ENCODE measurements around the gene CASKIN2. TPM values are rescaled to one million over a fixed set of nuclear protein-coding genes. Genes with fewer than 3 reads are reported as not detected.
A peak's percentile ranks its signal among the peaks of the same experiment; 100 is the strongest.

CASKIN2 gene
- total RNA-seq, 6 experiments from 2014 or later = 9.0 to 26.0 (median 12.0) TPM

DNA sequence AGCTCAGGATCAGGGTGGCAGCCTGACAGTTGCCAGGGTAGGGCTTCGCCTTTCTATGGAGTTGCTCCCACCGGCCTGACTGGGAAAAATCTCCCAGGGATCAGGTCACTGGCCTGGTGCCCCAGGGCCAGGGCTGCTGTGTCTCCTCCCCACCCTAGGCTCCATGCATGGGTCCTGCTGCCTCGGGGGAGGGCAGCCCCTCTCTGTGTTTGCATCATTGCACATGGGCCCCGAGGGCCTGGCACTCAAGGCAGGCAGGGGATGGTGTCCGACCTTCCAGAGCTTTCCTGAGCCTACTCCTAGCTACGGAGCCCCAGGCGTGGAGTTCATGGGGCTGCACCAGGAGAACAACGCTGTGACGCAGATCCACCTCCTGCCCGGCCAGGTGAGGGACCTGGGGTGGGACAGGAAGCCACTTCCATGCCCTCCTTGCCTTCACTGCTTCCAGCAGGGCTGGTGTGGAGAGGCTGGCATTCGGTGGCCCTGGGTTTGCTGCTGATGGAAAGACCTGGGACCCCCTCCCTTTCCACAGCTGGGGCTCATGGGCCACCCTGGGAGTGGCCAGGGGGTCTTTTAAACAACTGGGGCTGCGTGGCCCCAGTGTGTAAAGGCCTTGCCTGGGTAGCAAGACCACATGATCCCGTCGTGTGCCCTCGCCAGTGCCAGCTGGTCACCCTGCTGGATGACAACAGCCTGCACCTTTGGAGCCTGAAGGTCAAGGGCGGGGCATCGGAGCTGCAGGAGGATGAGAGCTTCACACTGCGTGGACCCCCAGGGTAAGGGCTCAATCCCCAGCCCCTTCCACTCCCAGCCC, 42.7 kb upstream of the CASKIN2 start:
- no peaks in the 10 kb centered on the region for H3K27me3 ChIP-seq
- H3K9me3 ChIP-seq = no peaks in the 10 kb centered on the region
- peaks cover 0 to 64% (median 30%) of the 10 kb centered on the region in 4 donors for H3K4me1 ChIP-seq
- peak; percentile 79 to 93 (median 93) for DNase-seq
- peak overlapping the region in 2 of 3 donors; percentile 32 to 38 for H3K4me3 ChIP-seq
- no CpG with 5 or more reads among the region's 18 CpGs for WGBS (ENCODE audit: insufficient coverage, low coverage, low lambda C conversion rate, missing lambda C conversion rate)
- TF ChIP-seq POLR2A (IDR thresholded peaks at IDR 0.05) (no peak), CTCF (IDR thresholded peaks at IDR 0.05) (no peak)
- H3K36me3 ChIP-seq = peaks cover 0 to 3% (median 0%) of the 10 kb centered on the region in 4 donors
- intact Hi-C loops (cut with DNase I) = no loop called here
- peak; percentile 50 to 56 (median 54) for ATAC-seq
- peak overlapping the region; percentile 17 to 90 (median 82) for H3K27ac ChIP-seq

DNA sequence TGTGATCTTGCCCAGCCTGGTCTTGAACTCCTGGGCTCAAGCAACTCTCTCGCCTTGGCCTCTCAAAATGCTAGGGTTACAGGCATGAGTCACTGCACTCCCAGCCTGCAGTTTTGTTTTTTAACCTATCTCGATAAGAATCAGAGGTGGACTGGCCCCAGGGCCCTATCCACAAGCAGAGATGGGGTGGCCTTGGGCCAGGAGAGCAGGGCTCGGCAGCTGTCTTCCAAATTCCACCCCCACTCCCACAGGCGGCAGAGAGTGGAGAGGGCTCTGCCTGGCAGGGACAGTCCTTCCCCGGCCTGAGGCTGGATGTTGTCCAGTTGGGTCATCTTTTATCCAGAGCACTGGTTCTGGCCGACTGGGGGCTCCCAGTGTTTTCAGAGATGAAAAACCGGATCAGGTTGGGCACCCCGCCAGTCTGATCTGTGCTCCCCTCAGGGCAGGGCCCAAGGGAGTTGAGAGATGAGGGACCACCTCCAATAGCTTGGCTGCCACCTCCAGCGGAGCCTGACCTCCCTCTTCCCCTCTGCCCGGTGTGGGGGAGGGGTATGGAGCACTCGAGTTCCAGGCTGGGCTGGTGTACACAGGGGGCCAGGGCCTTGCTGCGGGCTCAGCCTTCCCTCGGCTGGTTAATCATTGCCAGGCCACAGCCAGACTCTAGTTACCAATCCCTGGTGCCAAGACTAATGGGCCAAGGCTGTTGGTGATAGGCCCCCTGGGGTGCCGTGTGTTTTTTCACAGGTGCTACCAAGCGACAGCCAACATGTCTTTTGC, 41.9 kb upstream of the CASKIN2 start:
- ATAC-seq = peak; percentile 75 to 87 (median 78)
- peak overlapping the region in 2 of 3 donors; percentile 82 to 90 for H3K27ac ChIP-seq
- no peaks in the 10 kb centered on the region for H3K27me3 ChIP-seq
- TF ChIP-seq CTCF (IDR thresholded peaks at IDR 0.05) = no peak
- no peak for TF ChIP-seq POLR2A (IDR thresholded peaks at IDR 0.05)
- no peaks in the 10 kb centered on the region for H3K36me3 ChIP-seq
- whole genome bisulfite sequencing (ENCODE audit: insufficient coverage, low coverage, low lambda C conversion rate, missing lambda C conversion rate) = 21% methylated on average over 5 of the region's 15 CpGs
- peaks cover 0 to 60% (median 29%) of the 10 kb centered on the region in 4 donors for H3K4me1 ChIP-seq
- H3K4me3 ChIP-seq = peak overlapping the region in 2 of 3 donors; percentile 32 to 38
- peak; percentile 91 to 99 (median 97) for DNase-seq
- intact Hi-C loops (cut with DNase I) = no loop called here
- no peaks in the 10 kb centered on the region for H3K9me3 ChIP-seq

- 66% methylated on average over 8 of the region's 21 CpGs for WGBS (ENCODE audit: insufficient coverage, low coverage, low lambda C conversion rate, missing lambda C conversion rate)
- no peaks in the 10 kb centered on the region for H3K27me3 ChIP-seq
- peaks cover 0 to 49% (median 23%) of the 10 kb centered on the region in 4 donors for H3K4me1 ChIP-seq
- DNase-seq (peak in 2 of 3 donors; percentile 70 to 75), ATAC-seq (peak in 1 of 4 donors; percentile 3)
- TF ChIP-seq CTCF (IDR thresholded peaks at IDR 0.05) (no peak), POLR2A (IDR thresholded peaks at IDR 0.05) (no peak)
- no peaks in the 10 kb centered on the region for H3K9me3 ChIP-seq
- intact Hi-C loops (cut with DNase I) = no loop called here
- H3K27ac ChIP-seq = peak overlapping the region in 1 of 3 donors; percentile 90
- no peaks in the 10 kb centered on the region for H3K36me3 ChIP-seq
- no peak overlapping the region for H3K4me3 ChIP-seq
These were observed 40.4 kb upstream of the CASKIN2 start for GRCh38 chr17:75555679-75556153.

GRCh38 chr17:75553295-75554110, 38.2 kb upstream of the CASKIN2 start:
- WGBS (ENCODE audit: insufficient coverage, low coverage, low lambda C conversion rate, missing lambda C conversion rate) = 75% methylated on average over 5 of the region's 8 CpGs
- no peaks in the 10 kb centered on the region for H3K36me3 ChIP-seq
- ATAC-seq (no peak), DNase-seq (no peak)
- peaks cover 0 to 29% (median 14%) of the 10 kb centered on the region in 4 donors for H3K4me1 ChIP-seq
- no peaks in the 10 kb centered on the region for H3K27me3 ChIP-seq
- no peak overlapping the region for H3K27ac ChIP-seq
- intact Hi-C loops (cut with DNase I) = no loop called here
- no peak overlapping the region for H3K4me3 ChIP-seq
- TF ChIP-seq POLR2A (IDR thresholded peaks at IDR 0.05) (no peak), CTCF (IDR thresholded peaks at IDR 0.05) (no peak)
- no peaks in the 10 kb centered on the region for H3K9me3 ChIP-seq
